GM19193 (cell line): Measurements from ENCODE around the gene KCNF1.

ENCODE experiments used
- POLR2A ChIP-seq: IDR thresholded peaks from 4 replicates; pipeline ENCODE4 v1.6.1; 2011; ENCODE audit not compliant: insufficient read depth, insufficient read length; ENCODE audit errors: extremely low read depth

Gene KCNF1

DNA sequence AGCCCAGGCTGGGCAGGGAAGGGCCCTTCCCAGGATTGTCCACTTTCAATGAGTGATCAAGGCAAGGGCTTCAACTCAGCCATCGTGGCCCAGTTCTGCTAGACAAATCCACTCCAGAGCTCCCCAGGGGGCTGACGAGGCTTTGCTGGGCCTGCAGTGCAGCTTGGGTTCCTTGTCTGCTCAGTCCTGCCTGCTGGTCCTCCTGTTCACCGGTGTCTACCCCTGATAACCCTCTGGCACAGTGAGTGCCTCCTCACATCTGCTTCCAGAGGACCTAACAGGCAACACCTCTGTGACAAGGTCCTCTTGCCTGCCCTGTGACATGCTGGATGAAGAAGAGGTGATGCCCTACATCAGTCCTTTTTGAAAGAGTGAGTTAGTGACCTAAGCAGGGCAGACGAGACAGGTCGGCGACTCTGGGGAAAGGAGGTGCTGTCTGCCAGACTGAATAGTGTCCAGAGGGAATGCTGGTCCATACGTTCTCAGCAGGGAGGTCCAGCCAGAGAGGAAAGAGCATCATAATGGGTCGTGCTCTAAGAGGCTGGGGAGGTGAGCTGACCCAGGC is 20.9 kb upstream of the KCNF1 start:
- TF ChIP-seq POLR2A: no peak

DNA sequence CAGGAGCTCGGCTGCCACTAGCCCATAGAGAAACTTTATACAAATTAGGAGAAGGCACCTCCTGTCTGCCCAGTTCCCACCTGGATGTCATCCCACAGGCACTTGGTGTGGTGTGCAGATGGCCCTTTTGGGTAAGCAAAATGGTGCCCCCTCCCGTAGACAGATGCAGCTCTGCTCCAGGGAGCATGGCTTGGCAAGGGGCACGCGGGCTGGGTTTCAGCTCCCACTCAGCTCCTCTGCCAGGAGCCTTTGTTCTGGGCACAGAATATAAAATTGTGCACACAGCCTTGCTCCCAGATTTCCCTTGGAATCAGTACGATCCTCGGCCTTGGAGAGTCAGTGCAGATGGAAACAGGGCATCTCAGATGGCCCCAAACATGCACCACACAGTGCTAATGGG is 20.3 kb upstream of the KCNF1 start:
- no peak for TF ChIP-seq POLR2A

DNA sequence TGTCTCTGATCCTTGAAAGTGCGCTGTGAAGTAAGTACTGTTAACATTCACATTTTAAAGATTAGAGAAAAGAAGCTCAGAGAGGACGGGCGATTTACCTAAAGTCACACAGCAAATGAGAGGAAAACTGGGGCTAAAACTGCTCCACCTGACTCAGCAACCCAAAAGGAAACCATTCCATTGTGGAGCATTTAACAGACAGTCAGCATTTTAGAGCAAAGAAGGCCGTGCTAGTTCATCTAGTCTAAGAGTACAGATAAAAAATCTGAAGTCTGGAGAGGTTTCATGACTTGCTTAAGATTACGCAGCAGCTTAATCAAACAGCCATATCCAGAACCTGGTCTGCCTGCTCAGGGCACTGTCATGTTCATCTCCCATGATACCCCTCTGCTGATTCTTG is 19.9 kb upstream of the KCNF1 start:
- TF ChIP-seq POLR2A: no peak

DNA sequence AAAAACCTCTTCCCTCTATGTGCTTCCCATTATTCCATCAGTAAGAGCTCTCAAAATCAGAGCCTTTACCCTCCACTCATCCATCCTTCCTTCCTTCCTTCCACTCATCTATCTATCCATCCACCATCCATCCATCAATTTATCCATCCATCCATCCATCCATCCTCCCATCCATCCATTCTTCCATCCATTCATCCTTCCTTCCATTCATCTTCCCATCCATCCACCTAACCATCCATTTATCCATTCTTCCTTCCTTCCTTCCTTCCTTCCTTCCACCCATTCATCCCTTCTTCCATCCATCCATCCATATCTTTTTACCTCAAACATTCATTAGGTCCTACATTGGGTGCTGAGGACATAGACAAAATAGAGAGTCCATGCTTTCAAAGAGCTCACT is 19.4 kb upstream of the KCNF1 start:
- TF ChIP-seq POLR2A: no peak

DNA sequence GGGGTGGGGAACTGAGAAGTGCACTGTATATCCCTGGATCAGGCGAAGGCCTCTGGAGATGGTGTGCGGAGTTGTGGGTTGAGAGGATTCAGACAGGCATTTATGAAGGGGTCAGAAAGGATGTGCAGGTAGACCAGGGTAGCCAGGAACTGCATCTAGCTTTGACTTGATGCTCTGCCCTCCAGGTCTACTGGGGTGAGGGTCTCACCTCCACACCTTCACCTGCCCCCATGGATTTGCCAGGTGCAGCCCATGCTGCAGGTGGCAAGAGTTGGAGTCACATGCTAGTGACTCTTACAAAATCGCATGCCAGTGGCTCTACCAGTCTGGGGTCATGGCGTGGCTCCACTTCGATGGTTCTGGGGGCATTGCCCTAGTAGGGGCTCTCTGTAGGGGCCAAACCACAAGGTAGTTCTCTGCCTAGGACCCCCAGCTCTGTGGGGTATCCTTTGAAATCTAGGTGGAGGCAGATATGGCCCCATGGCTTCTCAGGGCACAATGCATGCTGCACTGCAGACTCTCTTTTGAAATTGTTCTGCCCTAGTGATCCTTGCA is 18.9 kb upstream of the KCNF1 start:
- TF ChIP-seq POLR2A: no peak

DNA sequence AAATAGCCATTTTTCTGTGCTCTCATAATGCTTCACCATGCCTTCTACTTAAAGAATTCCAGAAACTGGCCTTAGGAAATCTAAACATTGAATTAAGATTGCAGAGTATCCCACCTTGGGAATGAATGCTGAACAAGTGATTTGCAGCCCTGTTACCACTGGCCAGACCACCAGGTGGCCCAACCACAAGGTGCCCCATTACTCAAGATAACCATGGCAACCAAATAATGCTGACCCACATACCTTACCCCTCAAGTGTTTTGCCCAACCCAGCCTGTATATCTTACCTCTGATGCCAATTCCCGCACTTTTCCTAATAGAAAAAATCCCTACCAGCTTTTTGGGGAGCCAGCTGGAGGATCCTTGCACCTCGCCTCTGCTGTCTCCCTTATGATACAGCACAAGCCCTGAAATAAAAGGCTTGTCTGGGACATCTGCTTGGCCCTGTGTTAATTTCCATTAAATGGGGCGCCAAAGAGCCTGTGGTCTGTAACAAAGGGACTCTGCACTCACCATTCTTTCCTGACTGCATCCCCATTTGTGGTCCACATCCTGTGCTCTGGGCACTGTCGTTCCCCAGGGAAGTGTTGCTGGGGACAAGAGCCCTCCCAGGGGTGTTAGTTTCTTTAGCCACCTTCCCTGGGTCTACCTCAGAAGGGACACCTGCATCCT is 17.3 kb upstream of the KCNF1 start:
- no peak for TF ChIP-seq POLR2A

DNA sequence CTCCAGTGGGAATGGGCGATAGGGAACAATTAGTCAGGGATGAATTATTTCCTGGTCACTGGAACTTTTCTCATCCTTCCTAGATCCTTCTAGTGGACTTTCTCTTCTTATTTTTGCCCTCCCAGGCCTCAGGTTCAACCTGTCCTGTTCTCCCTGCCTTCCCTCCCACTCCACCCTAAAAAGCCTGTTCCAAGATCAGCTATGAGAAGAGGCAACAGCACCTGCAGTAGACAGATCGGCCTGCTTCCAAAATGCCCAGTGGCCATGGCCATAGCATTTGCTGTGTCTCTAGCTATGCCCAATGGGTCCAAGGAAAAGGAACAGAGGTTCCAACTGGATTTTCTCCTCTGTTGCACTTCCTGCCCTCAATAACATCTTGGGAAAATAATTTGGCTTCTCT is 16.5 kb upstream of the KCNF1 start:
- no peak for TF ChIP-seq POLR2A

DNA sequence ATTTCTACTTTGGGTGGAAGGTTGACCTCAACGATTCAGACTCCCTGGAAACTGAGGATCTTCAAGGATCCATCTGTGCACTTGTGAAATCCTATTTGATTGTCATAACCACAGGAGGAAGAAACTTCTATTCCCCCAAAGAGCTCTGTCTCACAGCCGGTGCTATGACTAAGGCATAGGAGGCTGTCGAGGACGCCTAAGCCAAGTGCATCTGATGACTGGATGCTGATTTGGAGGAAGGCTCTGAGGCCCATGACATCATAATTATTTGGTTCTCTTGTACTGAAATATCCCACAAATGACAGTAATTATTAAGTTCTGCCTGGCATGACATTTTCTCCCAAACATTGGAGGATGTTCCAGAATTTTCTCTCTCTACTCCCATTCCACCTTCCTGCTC is 13.8 kb upstream of the KCNF1 start:
- TF ChIP-seq POLR2A: no peak

DNA sequence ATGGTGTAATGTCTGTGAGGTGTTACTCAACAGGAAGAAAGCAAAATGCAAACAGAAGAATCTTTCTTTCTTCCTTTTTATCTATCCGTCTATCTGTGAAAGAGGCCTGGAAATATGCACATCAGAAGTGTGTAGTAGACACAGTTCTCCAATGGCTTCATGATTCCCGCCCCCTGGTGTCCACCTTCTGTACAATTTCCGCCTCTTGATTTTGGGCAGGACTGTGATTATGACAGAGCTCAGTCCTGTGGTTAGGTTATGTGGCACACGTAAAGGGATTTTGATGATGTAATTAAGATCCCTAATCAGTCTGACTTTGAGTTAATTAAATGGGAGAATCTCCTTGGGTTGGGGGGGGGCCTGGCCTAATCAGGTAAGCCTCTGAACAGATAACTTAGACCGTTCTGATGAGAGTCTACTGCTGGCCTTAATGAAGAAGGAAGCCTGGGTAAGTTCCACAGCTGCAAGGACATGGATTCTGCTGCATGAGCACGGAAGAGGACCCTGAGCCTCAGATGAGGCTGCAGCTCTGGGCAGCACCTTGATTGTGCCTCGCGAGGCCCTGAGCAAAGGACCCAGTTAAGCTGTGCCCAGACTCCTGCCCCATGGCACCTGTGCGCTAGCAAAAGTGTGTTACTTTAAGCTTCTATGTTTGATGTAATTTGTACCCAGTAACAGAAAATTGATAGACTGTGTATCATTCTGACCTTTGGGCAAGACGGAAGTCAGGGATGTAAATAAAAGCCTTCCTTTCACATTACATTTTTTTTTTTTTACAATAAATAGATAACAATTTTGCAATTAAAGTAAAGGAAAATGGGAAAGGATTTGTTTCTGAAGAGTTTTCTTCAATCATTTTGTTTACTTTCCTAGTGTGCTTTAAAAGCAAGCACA is 11.3 kb upstream of the KCNF1 start:
- no peak for TF ChIP-seq POLR2A

DNA sequence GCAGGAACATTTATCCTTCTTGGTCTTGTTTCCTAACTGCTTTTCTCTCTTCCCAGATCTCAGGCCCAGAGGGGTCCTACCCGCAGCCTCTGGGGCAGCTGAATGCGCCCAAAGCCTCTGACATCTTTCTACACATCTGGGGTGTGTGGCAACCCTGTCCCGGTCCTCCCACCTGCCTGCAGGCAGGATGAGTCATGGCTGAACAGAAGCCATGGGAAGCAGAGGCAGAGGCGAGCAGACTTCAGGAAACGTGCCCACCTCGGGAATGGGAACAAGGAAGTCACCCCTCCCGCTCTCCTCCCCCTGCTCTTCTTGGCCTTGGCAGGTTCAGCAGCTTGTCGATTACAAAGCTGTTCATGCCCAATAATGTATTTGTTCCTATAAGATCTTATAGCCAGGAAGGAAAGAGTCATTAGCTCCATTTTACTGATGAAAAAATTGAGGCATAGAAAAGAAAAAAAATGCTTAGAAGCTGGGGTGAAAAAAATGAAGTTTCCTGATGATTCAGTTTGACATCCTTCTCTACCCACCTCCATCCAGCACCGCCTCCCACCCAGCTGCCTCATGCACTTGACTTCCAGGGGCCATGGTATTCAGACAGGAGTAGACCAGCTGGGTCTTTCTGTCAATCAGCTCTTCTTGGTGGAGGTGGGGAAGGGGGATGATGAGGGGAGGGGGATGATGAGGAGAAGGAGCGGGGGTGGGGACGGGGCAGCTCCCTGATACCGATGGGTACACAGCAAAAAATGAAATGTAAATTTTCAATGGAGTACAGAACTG is 10.4 kb upstream of the KCNF1 start:
- TF ChIP-seq POLR2A: no peak

DNA sequence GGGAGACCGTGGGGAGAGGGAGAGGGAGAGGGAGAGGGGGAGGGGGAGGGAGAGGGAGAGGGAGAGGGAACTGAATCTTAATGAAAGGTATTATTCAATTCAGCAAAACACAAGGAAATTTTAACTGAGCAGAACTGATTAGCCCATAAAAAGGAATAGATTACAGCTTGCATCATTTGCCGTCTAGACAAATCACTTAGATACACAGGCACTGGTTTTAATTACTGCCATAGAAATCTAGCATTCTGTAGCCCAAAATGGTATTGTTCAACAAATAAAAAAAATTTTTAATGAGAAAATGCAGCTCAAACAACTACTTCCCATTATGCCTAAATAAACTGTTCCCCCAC is 7.9 kb upstream of the KCNF1 start:
- TF ChIP-seq POLR2A: no peak

DNA sequence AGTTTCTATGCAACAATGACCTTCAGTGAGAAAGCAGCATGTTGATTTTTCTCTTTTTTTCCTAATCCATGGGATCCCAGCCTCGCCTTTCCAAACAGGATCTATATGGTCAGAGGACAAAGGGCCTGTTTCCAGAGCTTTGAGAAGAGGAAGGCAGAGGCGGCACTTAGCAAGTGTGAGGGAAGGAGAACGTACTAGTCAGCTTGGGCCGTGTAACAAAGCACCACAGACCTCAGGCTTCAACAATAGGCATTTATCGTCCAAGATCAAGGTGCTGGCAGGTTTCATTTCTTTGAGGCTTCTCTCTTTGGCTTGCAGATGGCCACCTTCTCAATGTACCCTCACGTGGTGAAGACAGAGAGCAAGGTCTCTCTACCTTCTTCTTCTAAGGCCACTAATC is 7.3 kb upstream of the KCNF1 start:
- TF ChIP-seq POLR2A: no peak

DNA sequence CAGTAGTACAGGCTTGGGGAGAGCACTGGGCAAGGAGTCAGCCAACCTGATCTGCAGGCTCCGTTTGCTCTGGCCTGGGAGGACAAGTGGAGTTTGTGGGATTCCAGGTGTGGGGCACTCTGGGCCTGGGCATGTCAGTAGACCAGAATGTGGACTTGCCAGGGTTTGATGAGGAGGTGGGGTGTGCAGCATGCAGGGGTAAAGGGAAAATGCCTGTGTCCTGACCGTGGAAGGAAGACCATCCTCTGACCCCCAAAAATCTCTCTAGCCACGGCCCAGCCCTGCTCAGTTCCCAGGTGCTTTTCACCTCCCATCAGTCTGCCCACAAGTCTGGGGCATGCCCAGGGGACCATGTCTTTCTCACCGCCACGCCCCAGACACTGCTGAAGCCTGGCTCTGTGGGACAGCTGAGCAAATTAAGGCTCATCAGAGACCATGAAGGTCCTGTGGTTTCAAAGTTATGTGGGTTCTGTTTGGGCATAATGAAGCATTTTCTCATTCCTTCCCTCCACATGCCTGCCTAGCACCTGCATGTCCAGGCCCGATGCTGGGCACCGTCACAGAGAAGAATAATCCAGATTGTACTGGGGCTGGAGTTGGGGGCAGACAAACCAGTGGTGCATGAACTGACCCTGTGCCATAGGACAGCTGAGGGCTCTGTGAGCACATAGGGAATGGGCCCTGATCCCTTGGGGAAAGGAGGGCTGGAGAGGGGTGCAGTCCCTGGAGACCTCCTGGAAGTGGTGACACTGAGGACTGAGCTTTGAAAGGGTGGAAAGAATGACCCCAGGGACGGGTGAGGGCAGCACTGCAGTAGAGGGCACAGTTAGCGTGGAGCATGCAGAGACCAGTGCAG is 6.5 kb upstream of the KCNF1 start:
- TF ChIP-seq POLR2A: no peak

DNA sequence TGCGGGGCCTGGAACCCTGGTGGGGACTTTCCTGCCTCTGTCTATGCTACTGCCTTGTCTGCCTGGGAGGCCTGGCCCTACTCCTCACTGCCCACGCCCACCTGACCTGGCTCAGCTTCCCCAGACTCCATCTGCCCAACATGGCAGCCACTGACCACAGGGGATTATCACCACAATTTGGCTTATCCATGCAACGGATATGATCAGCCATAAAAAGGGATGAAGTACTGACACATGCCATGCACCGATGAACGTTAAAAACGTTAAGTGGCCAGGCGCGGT is 5.9 kb upstream of the KCNF1 start:
- no peak for TF ChIP-seq POLR2A
